Measurements from ENCODE around the gene ROR1.

Gene ROR1

GRCh38 chr1:63914706-63915105 lies 140.9 kb downstream of the ROR1 start:
- DNase-seq: no peak

GRCh38 chr1:63915121-63915520 lies 141.3 kb downstream of the ROR1 start:
- DNase-seq: no peak

GRCh38 chr1:63916485-63917360 lies 142.9 kb downstream of the ROR1 start:
- no peak for DNase-seq

GRCh38 chr1:63917571-63918417 lies 144.0 kb downstream of the ROR1 start:
- DNase-seq: peak; percentile 46

GRCh38 chr1:63918418-63918945 lies 144.7 kb downstream of the ROR1 start:
- peak; percentile 56 for DNase-seq

GRCh38 chr1:63920154-63921117 lies 146.6 kb downstream of the ROR1 start:
- DNase-seq: peak; percentile 100

- no peak for DNase-seq
Measured at GRCh38 chr1:63921359-63921758, 147.5 kb downstream of the ROR1 start.

- no peak for DNase-seq
Measured at GRCh38 chr1:63921802-63922201, 148.0 kb downstream of the ROR1 start.

- DNase-seq: no peak
Measured at GRCh38 chr1:63922848-63923247, 149.0 kb downstream of the ROR1 start.

GRCh38 chr1:63923302-63923701 lies 149.5 kb downstream of the ROR1 start:
- DNase-seq: no peak

GRCh38 chr1:63924600-63924999 lies 150.8 kb downstream of the ROR1 start:
- no peak for DNase-seq

GRCh38 chr1:63928186-63929105 lies 154.6 kb downstream of the ROR1 start:
- DNase-seq: no peak

GRCh38 chr1:63929106-63929478 lies 155.3 kb downstream of the ROR1 start:
- DNase-seq: no peak

- peak; percentile 10 for DNase-seq
Measured at GRCh38 chr1:63931468-63931867, 157.7 kb downstream of the ROR1 start.

GRCh38 chr1:63934697-63935096 lies 160.9 kb downstream of the ROR1 start:
- DNase-seq: no peak

GRCh38 chr1:63935143-63935542 lies 161.3 kb downstream of the ROR1 start:
- DNase-seq: peak; percentile 27

- DNase-seq: no peak
Measured at GRCh38 chr1:63935553-63935952, 161.7 kb downstream of the ROR1 start.

GRCh38 chr1:63936276-63936675 lies 162.5 kb downstream of the ROR1 start:
- peak; percentile 40 for DNase-seq

GRCh38 chr1:63936801-63937200 lies 163.0 kb downstream of the ROR1 start:
- no peak for DNase-seq

- no peak for DNase-seq
Measured at GRCh38 chr1:63937461-63938022, 163.7 kb downstream of the ROR1 start.

- DNase-seq: no peak
Measured at GRCh38 chr1:63940440-63940839, 166.6 kb downstream of the ROR1 start.
